Breast epithelium (tissue), 4 donors: ENCODE results near the gene DGCR8. TPM values are rescaled to one million over a fixed set of nuclear protein-coding genes. Genes with fewer than 3 reads are reported as not detected.

Source experiments
- DNase-seq, 2 donors: peaks; one replicate each; pipeline ENCODE4 v3.0.0-alpha.2; 2019; ENCODE audit warnings: low spot score in 2 of 2
- H3K27ac ChIP-seq, 2 donors: fragments of 200-600 bp; sonication (generic) in 1 of 2; one replicate each; pipeline ENCODE4 v1.5.1; 2016 to 2019; ENCODE audit warnings: mild to moderate bottlenecking in 1 of 2
- H3K27me3 ChIP-seq, 2 donors: fragments of 200-600 bp; sonication (generic) in 1 of 2; one replicate each; pipeline versions ENCODE4 v1.5.1 to v1.6.0; 2017 to 2019; ENCODE audit warnings: control low read depth in 1 of 2, mild to moderate bottlenecking in 1 of 2
- H3K36me3 ChIP-seq: fragments of 200-600 bp; one replicate; pipeline ENCODE4 v1.5.1; 2019
- H3K4me1 ChIP-seq, 2 donors: fragments of 200-600 bp; sonication (generic); one replicate each; pipeline ENCODE4 v1.5.1; 2016 to 2019; ENCODE audit warnings: control low read depth in 1 of 2
- H3K4me3 ChIP-seq, 3 donors: fragments of 200-600 bp; sonication (generic); 1 replicate in 2 of 3; 2 replicates in 1 of 3; pipeline ENCODE4 v1.5.1; 2016 to 2019; ENCODE audit warnings: mild to moderate bottlenecking in 3 of 3, moderate library complexity in 2 of 3
- H3K9me3 ChIP-seq, 2 donors: fragments of 200-600 bp; sonication (generic) in 1 of 2; one replicate each; pipeline ENCODE4 v1.5.1; 2016 to 2019; ENCODE audit warnings: control low read depth in 1 of 2
- CTCF ChIP-seq, 3 donors: fragments of 450-650 bp; IDR thresholded peaks; one replicate each; pipeline ENCODE4 v1.5.1; 2016 to 2017; ENCODE audit warnings: antibody characterized with exemption in 3 of 3, mild to moderate bottlenecking in 3 of 3, moderate library complexity in 3 of 3
- POLR2A ChIP-seq: fragments of 450-650 bp; IDR thresholded peaks from one replicate; pipeline ENCODE4 v1.6.1; 2016; ENCODE audit warnings: antibody characterized with exemption, mild to moderate bottlenecking, moderate library complexity
- POLR2AphosphoS5 ChIP-seq, 3 donors: sonication (generic); formaldehyde crosslinking; IDR thresholded peaks; one replicate each; pipeline ENCODE4 v1.6.1; 2017; ENCODE audit warnings: antibody characterized with exemption in 3 of 3
- intact Hi-C: fragments of 100-400 bp; cut with DNase I; formaldehyde crosslinking; loops from one replicate; pipeline ENCODE4 v1.15.1; 2023; ENCODE audit warnings: low total_unique reads
- total RNA-seq, 3 donors: library from RNA; depleted of rRNA; stranded (reverse); fragments of >200 nt; gene quantifications; one replicate each; pipeline ENCODE4 v1.1.0, GENCODE V29; 2016

DGCR8 gene
- total RNA-seq, 3 donors from 2014 or later, result 18.4 to 34.7 (median 29.0) TPM

- no peak for DNase-seq
- no peak for TF ChIP-seq POLR2A
- intact Hi-C loops, result no loop called here
- Histone ChIP-seq H3K27ac (no peak overlapping the region), H3K4me1 (peaks cover 0 to 4% of the 10 kb centered on the region in 2 donors), H3K36me3 (no peaks in the 10 kb centered on the region), H3K4me3 (no peak overlapping the region), H3K9me3 (no peaks in the 10 kb centered on the region), H3K27me3 (no peaks in the 10 kb centered on the region)
These were observed 36.1 kb upstream of the DGCR8 start for GRCh38 chr22:20043997-20044342.

- H3K27me3 ChIP-seq, result no peaks in the 10 kb centered on the region
- no peak overlapping the region for H3K27ac ChIP-seq
- TF ChIP-seq CTCF (IDR thresholded peaks at IDR 0.05), result no peak
- TF ChIP-seq POLR2AphosphoS5 (IDR thresholded peaks at IDR 0.05), result no peak
- TF ChIP-seq POLR2A, result no peak
- peaks cover 0 to 4% of the 10 kb centered on the region in 2 donors for H3K4me1 ChIP-seq
- H3K9me3 ChIP-seq, result no peaks in the 10 kb centered on the region
- H3K4me3 ChIP-seq, result no peak overlapping the region
- intact Hi-C loops, result no loop called here
- H3K36me3 ChIP-seq, result no peaks in the 10 kb centered on the region
- DNase-seq, result no peak
These were observed 35.4 kb upstream of the DGCR8 start for GRCh38 chr22:20044495-20045151.

- H3K36me3 ChIP-seq, result no peaks in the 10 kb centered on the region
- intact Hi-C loops, result no loop called here
- H3K4me3 ChIP-seq, result no peak overlapping the region
- no peaks in the 10 kb centered on the region for H3K27me3 ChIP-seq
- H3K9me3 ChIP-seq, result no peaks in the 10 kb centered on the region
- H3K4me1 ChIP-seq, result no peaks in the 10 kb centered on the region
- H3K27ac ChIP-seq, result no peak overlapping the region
- DNase-seq, result no peak
- no peak for TF ChIP-seq POLR2AphosphoS5 (IDR thresholded peaks at IDR 0.05)
- TF ChIP-seq CTCF (IDR thresholded peaks at IDR 0.05), result no peak
- TF ChIP-seq POLR2A, result no peak
These were observed 33.3 kb upstream of the DGCR8 start for GRCh38 chr22:20046730-20047129.

- intact Hi-C loops, result no loop called here
These were observed 28.1 kb upstream of the DGCR8 start for GRCh38 chr22:20051927-20052308.

GRCh38 chr22:20052309-20053259 is 27.5 kb upstream of the DGCR8 start:
- Histone ChIP-seq H3K4me1 (no peaks in the 10 kb centered on the region), H3K4me3 (no peak overlapping the region), H3K27me3 (no peaks in the 10 kb centered on the region), H3K9me3 (no peaks in the 10 kb centered on the region), H3K36me3 (no peaks in the 10 kb centered on the region), H3K27ac (no peak overlapping the region)
- no peak for TF ChIP-seq CTCF (IDR thresholded peaks at IDR 0.05)
- TF ChIP-seq POLR2A, result no peak
- TF ChIP-seq POLR2AphosphoS5 (IDR thresholded peaks at IDR 0.05), result no peak
- DNase-seq, result no peak
- intact Hi-C loops, result no loop called here

More at GRCh38 chr22:20051927-20052308, 28.1 kb upstream of the DGCR8 start:
- Histone ChIP-seq H3K27ac (no peak overlapping the region), H3K36me3 (no peaks in the 10 kb centered on the region), H3K4me3 (no peak overlapping the region), H3K27me3 (no peaks in the 10 kb centered on the region), H3K4me1 (no peaks in the 10 kb centered on the region), H3K9me3 (no peaks in the 10 kb centered on the region)
- DNase-seq, result no peak
- TF ChIP-seq POLR2AphosphoS5 (IDR thresholded peaks at IDR 0.05) (no peak), POLR2A (no peak), CTCF (IDR thresholded peaks at IDR 0.05) (no peak)
